ENCODE data around the gene METAP1D. TPM values are rescaled to one million over a fixed set of nuclear protein-coding genes. Genes with fewer than 3 reads are reported as not detected.

The METAP1D gene
- total and polyA plus RNA-seq, 2 experiments from 2014 or later, result 4.1 to 6.9 TPM

DNA sequence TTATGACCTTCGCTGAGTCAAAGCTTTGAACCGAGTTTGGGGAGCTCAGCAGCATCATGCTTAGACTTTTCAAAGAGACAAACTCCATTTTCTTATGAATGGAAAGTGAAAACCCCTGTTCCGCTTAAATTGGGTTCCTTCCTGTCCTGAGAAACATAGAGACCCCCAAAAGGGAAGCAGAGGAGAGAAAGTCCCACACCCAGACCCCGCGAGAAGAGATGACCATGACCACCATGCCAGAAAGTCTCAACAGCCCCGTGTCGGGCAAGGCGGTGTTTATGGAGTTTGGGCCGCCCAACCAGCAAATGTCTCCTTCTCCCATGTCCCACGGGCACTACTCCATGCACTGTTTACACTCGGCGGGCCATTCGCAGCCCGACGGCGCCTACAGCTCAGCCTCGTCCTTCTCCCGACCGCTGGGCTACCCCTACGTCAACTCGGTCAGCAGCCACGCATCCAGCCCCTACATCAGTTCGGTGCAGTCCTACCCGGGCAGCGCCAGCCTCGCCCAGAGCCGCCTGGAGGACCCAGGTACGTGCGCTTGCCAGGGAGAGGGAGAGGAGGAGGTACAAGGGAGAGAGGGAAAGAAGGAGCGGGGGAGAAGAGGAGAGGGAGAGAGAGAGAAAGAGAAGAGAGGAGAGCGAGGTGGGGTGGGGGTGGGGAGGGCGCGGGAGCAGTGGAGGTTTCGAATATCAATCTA lies 85.9 kb downstream of the METAP1D start, which contains the start of gene DLX1:
Gene DLX1 (plus strand): TSS at position 48 of the 700 bp plus-strand sequence. CDS start 171 bp downstream, at position 219.
- H3K27ac ChIP-seq, result peak within 1 kb of the TSS; percentile 92
- peak within 1 kb of the TSS; percentile 89 for H3K9ac ChIP-seq
- peaks cover 8% of the 10 kb centered on the region; the same call in 1 of the 2 replicates for H3K4me1 ChIP-seq (ENCODE audit: insufficient read depth)
- peak within 1 kb of the TSS; percentile 81 for H3K4me3 ChIP-seq
- no peak for DNase-seq
- 4 to 8% methylated on average over 30 to 34 of the region's 34 CpGs for WGBS, 2 experiments (ENCODE audit: low coverage in 1 of 2, low lambda C conversion rate in 2 of 2, missing lambda C conversion rate in 2 of 2)
- H3K79me2 ChIP-seq (ENCODE audit: insufficient read depth), result peaks cover 36% of the 10 kb centered on the region
- H3F3A ChIP-seq (ENCODE audit: insufficient read depth), result no peaks in the 10 kb centered on the region
- no peak for TF ChIP-seq EZH2phosphoT487 (IDR thresholded peaks at IDR 0.05; ENCODE audit: insufficient read depth, low read depth)
- peak; percentile 2 for TF ChIP-seq EZH2 (IDR thresholded peaks at IDR 0.05; ENCODE audit: insufficient read depth, poor library complexity, severe bottlenecking)
- peak within 1 kb of the TSS; percentile 90 for H3K4me2 ChIP-seq (ENCODE audit: unreplicated experiment)
- H3K9me3 ChIP-seq (ENCODE audit: low read depth), result no peaks in the 10 kb centered on the region
- peaks cover 14% of the 10 kb centered on the region for H3K27me3 ChIP-seq (replicated peaks; ENCODE audit: insufficient read depth)
- no peaks in the 10 kb centered on the region for H3K9me2 ChIP-seq (ENCODE audit: insufficient read depth)
- H4K20me1 ChIP-seq (ENCODE audit: insufficient read depth), result no peaks in the 10 kb centered on the region
- H2AFZ ChIP-seq, result peak within 1 kb of the TSS; percentile 90
- in situ Hi-C loops (cut with MboI), result no loop called here
- no peaks in the 10 kb centered on the region for H3K36me3 ChIP-seq (ENCODE audit: low read depth)

DNA sequence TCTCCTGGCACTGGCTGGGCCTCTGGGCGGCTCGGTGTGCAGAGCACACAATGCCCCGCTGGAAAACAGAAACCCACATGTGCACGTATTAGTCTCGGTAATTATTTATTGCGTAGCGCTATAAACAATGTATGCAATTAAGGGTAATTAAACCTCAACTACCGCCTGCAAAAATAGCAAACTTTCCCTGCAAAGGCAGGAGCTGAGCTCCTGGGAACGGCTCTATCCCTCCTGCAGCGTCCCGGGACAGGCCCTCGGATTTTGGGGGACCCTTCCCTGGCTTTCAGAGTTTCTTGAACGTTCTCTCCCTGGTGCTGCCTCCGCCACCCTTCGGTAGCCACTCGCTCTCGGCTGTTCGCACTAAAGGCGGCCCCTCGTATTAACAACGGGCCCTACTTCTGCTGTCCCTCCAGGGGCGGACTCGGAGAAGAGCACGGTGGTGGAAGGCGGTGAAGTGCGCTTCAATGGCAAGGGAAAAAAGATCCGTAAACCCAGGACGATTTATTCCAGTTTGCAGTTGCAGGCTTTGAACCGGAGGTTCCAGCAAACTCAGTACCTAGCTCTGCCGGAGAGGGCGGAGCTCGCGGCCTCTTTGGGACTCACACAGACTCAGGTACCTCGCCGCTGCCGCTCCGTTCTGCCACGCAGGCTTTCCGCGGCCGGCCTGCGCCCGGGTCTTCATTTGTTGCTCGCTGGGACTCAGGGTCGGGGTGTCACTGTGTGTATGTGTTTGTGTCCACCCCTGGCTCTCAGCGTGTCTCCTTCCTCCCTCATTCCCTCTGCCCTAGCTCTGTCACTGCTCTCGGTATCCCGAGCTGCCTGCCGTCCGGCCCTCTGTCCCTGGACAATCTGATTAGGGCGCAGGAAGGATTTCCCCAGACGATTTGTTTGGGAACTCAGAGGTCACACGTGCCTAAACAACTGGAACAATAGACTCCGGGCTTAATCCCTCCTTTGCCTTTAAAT lies 86.8 kb downstream of the METAP1D start:
- no peaks in the 10 kb centered on the region for H3K36me3 ChIP-seq (ENCODE audit: low read depth)
- H3K9me3 ChIP-seq (ENCODE audit: low read depth), result no peaks in the 10 kb centered on the region
- H3K27ac ChIP-seq, result peak overlapping the region; percentile 92
- peaks cover 14% of the 10 kb centered on the region for H3K27me3 ChIP-seq (replicated peaks; ENCODE audit: insufficient read depth)
- peaks cover 8% of the 10 kb centered on the region; the same call in 1 of the 2 replicates for H3K4me1 ChIP-seq (ENCODE audit: insufficient read depth)
- H3K9me2 ChIP-seq (ENCODE audit: insufficient read depth), result no peaks in the 10 kb centered on the region
- H3K79me2 ChIP-seq (ENCODE audit: insufficient read depth), result peaks cover 36% of the 10 kb centered on the region
- no peaks in the 10 kb centered on the region for H4K20me1 ChIP-seq (ENCODE audit: insufficient read depth)
- in situ Hi-C loops (cut with MboI), result no loop called here
- DNase-seq, result peak; percentile 65
- TF ChIP-seq EZH2phosphoT487 (IDR thresholded peaks at IDR 0.05; ENCODE audit: insufficient read depth, low read depth) (no peak), EZH2 (IDR thresholded peaks at IDR 0.05; ENCODE audit: insufficient read depth, poor library complexity, severe bottlenecking) (no peak)
- H3F3A ChIP-seq (ENCODE audit: insufficient read depth), result no peaks in the 10 kb centered on the region
- WGBS, 2 experiments (ENCODE audit: low coverage in 1 of 2, low lambda C conversion rate in 2 of 2, missing lambda C conversion rate in 2 of 2), result 15 to 19% methylated on average over 53 to 54 of the region's 54 CpGs
- H3K4me3 ChIP-seq, result peak overlapping the region; percentile 81
- peak overlapping the region; percentile 90 for H3K4me2 ChIP-seq (ENCODE audit: unreplicated experiment)
- peak overlapping the region; percentile 90 for H2AFZ ChIP-seq
- H3K9ac ChIP-seq, result peak overlapping the region; percentile 89

DNA sequence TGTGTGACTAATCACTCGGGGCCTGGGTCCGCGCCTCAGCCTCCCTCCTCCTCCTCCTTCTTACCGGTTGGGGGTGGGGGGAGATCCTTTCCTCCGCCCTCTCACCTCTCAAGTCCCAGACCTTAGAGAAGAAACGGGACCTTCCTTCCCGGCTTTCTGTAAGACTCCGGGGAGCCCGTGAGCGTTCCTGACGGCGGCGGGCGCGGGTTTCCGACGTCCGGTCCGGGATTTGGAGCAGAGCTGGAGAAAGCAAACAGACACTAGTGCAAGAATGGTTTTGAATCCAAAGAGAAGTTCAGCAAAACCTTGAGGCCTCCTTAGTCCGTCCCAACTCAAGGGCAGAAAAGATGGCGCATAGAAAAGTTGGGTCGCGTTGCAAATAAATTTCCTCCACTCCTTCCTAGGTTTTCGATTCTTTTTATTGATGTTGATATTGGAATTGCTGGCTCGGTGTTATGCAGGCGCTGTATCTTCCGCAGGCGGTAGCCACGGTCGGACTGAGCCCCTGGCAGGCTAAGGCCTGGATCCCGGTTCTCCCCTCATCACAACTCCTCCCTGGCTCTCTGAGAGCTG lies 87.5 kb downstream of the METAP1D start:
- Histone ChIP-seq H3K4me3 (peak overlapping the region; percentile 81), H3K27ac (peak overlapping the region; percentile 92), H2AFZ (peak overlapping the region; percentile 90), H3F3A (ENCODE audit: insufficient read depth) (no peaks in the 10 kb centered on the region), H3K9me3 (ENCODE audit: low read depth) (no peaks in the 10 kb centered on the region), H3K9ac (peak overlapping the region; percentile 89), H3K36me3 (ENCODE audit: low read depth) (no peaks in the 10 kb centered on the region), H4K20me1 (ENCODE audit: insufficient read depth) (no peaks in the 10 kb centered on the region), H3K27me3 (replicated peaks; ENCODE audit: insufficient read depth) (peaks cover 13% of the 10 kb centered on the region), H3K9me2 (ENCODE audit: insufficient read depth) (no peaks in the 10 kb centered on the region), H3K79me2 (ENCODE audit: insufficient read depth) (peaks cover 36% of the 10 kb centered on the region), H3K4me2 (ENCODE audit: unreplicated experiment) (peak overlapping the region; percentile 90), H3K4me1 (ENCODE audit: insufficient read depth) (peaks cover 8% of the 10 kb centered on the region; the same call in 1 of the 2 replicates)
- TF ChIP-seq EZH2phosphoT487 (IDR thresholded peaks at IDR 0.05; ENCODE audit: insufficient read depth, low read depth) (no peak), EZH2 (IDR thresholded peaks at IDR 0.05; ENCODE audit: insufficient read depth, poor library complexity, severe bottlenecking) (no peak)
- DNase-seq, result peak; percentile 54
- WGBS, 2 experiments (ENCODE audit: low coverage in 1 of 2, low lambda C conversion rate in 2 of 2, missing lambda C conversion rate in 2 of 2), result 21% methylated on average over 31 of the region's 31 CpGs
- in situ Hi-C loops (cut with MboI), result no loop called here

DNA sequence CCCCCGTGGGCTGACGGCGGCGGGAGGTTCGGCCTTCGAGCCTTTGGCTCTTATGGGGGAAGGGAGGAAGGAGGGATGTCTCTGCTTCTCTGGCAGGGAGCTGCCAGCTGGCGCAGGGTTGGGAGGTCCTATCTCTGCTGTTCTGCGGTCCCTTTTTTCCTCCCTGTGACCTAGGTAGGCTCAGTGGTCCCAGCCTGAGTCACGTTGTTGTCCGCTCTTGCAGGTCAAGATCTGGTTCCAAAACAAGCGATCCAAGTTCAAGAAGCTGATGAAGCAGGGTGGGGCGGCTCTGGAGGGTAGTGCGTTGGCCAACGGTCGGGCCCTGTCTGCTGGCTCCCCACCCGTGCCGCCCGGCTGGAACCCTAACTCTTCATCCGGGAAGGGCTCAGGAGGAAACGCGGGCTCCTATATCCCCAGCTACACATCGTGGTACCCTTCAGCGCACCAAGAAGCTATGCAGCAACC lies 88.1 kb downstream of the METAP1D start:
- Histone ChIP-seq H3K27me3 (replicated peaks; ENCODE audit: insufficient read depth) (peaks cover 10% of the 10 kb centered on the region), H3K4me1 (ENCODE audit: insufficient read depth) (peaks cover 8% of the 10 kb centered on the region; the same call in 1 of the 2 replicates), H3K4me2 (ENCODE audit: unreplicated experiment) (peak overlapping the region; percentile 90), H3K4me3 (peak overlapping the region; percentile 81), H3K9me3 (ENCODE audit: low read depth) (no peaks in the 10 kb centered on the region), H3K9me2 (ENCODE audit: insufficient read depth) (no peaks in the 10 kb centered on the region), H2AFZ (peak overlapping the region; percentile 90), H3K27ac (peak overlapping the region; percentile 92), H4K20me1 (ENCODE audit: insufficient read depth) (no peaks in the 10 kb centered on the region), H3K36me3 (ENCODE audit: low read depth) (no peaks in the 10 kb centered on the region), H3K9ac (peak overlapping the region; percentile 89), H3K79me2 (ENCODE audit: insufficient read depth) (peaks cover 36% of the 10 kb centered on the region), H3F3A (ENCODE audit: insufficient read depth) (no peaks in the 10 kb centered on the region)
- TF ChIP-seq EZH2 (IDR thresholded peaks at IDR 0.05; ENCODE audit: insufficient read depth, poor library complexity, severe bottlenecking) (no peak), EZH2phosphoT487 (IDR thresholded peaks at IDR 0.05; ENCODE audit: insufficient read depth, low read depth) (no peak)
- DNase-seq, result peak; percentile 63
- 25 to 36% methylated on average over 22 to 23 of the region's 23 CpGs for WGBS, 2 experiments (ENCODE audit: low coverage in 1 of 2, low lambda C conversion rate in 2 of 2, missing lambda C conversion rate in 2 of 2)
- in situ Hi-C loops (cut with MboI), result no loop called here

All from GM23248 (cell line).